GM18519 (cell line): ENCODE measurements around the gene CNTRL.
"Not testable (repeated sequence)": the region's sequence is repeated elsewhere in the genome, so short reads cannot be mapped to it uniquely, and the experiment has no call there.

Source experiments
- ATAC-seq: cut with Tn5 transposase; IDR thresholded peaks from one replicate; pipeline ENCODE4 v1.9.1; 2021; ENCODE audit warnings: mild to moderate bottlenecking, moderate library complexity; ENCODE audit not compliant: unreplicated experiment, low FRiP score

Gene CNTRL

DNA sequence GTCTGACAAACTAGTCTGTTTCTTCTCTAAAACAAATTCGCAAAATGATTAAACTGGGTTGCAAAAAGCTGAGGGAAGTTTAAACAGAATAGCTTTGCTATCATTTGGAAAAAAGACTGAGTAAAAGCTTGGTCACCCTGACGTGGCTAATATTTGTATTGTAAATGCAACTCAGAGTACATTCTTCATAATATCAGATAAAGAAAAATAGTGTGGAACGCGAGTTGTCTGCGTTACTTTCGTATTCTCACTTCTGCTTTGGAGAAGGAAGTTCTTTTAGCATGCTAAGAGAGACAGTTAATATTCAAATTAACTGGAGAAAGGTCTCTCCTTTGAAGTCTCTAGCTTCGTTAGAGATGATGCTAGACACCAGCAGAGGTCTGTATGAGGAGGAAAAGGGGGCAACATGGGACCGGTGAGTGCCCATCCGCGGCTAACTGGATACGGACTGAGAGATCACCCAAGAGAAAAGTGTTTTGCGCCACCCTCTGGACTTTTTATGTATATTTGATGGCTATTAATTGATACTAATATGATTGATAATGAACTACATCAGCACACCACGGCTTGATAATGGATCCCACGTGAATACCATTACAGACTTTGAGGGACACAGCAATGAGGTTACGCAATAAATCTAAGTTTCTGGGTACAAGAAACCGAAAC, 2.9 kb upstream of the CNTRL start:
- ATAC-seq: peak; percentile 36

DNA sequence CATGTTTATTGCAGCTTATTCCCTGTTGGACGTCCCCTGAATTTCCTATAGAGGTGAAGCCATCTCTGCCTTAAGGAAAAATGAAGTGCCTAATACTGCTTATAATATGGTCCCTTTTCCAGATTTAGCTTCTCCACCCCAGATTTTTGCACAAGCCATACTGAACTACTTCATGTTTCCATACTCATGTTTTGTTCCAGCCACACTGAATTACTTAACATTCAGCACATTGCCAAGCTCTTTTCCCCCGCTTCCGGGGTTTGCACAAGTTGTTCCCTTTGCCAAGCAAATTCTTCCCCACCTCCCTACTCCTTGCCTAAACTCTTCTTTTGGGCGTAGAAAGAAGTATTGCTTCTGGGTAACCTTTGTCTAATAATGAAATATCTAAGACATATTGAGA, 1.7 kb upstream of the CNTRL start:
- no peak for ATAC-seq

DNA sequence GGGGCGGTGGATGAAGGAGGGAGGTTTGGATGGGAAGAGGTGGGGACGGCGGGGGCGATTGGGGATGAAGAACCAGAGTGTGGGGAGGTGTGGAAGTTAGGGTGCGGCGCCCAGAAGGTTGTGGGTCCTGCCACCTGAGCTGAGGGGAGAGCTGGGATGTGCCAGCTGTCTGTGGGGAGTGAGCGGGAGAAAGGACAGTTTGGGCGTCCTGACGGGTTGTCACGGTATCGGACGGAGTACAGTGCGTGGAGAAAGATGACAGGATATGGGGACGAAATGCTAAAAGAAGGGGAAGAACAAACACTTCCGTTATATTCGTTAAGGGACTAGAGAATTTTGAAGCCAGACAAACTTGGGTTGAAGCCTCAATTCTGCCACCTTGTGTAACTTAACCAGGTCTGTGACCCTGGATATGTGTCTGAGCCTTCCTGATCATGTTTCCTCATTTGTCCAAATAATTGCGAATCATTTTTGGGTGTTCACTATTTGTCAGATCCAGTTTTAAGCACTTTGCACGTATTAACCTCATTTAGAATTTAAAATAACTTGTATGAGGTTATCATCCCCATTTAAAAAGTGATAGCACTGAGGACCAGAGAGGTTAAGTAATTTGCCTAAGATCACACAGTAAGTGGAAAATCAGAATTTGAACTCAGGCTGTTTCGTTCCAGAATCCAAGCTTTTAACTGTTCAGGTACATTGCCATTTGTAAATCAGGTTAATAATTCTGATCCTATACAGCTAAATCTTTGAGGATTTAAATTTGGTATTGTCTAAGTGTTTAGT, 689 bp downstream of the CNTRL start:
- no peak for ATAC-seq

DNA sequence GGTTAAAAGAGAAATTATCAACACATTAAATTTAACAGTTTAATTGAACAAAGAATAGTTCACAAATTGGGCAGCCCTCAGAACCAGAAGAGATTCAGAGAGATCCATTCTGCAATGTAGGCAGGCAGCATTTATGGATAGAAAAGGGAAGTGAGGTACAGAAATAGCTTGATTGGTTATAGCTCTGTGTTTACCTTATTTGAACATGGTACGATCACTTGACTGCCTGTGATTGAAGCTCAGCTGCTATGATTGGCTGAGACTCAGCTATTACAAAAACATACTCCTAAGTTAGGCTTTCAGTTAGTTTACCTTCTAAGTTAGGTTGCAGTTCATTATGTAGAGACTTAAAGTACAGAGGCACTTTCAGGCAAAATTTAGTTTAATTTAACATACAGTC, 7.3 kb downstream of the CNTRL start:
- no peak for ATAC-seq

DNA sequence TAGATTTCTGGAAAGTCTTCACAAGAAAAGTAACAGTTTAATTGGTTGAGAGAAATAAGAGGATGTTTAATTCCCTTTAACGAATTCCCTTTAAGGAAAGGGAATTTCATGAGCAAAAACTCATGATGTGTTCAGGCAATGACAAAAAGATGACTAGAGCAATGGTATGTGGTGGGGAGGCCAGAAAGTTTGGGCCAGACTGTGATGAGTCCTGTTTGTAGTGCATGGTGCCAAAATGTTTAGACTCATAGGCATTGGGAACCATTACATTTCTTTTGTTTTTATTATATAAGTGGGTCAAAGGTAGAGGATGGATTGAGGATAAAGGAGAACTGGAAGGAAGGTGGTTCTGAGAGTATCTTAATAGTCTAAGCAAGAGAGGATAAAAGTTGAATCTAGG, 10.9 kb downstream of the CNTRL start:
- ATAC-seq: no peak

DNA sequence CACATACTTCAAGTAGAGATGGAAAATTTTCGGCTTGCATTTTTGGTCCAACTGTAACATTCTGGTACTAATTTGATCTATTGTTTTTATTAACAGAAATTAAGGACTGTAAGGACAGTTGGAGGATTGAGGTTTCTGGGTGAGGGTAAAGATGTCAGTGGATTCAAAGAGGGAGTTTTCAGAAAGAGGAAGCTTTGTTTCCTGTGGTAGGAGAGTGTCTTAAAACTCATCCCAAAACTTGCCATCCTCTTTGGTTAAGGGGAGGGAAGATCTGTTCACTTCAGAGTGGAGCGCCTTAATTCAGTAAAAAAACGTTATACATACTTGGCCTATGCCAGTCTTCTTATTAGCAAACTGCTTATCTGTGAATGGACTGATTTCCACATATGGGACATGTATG, 13.8 kb downstream of the CNTRL start:
- ATAC-seq: no peak

DNA sequence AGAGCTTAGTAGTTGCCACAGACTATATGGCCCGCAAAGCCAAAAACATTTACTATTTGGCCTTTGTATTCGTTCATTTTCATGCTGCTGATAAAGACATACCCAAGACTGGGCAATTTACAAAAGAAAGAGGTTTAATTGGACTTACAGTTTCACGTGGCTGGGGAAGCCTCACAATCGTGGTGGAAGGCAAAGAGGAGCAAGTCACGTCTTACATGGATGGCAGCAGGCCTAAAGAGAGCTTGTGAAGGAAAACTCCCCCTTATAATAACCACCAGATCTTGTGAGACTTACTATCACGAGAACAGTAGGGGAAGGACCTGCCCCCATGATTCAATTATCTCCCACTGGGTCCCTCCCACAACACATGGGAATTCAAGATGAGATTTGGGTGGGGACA, 16.0 kb downstream of the CNTRL start:
- not testable (repeated sequence) for ATAC-seq

DNA sequence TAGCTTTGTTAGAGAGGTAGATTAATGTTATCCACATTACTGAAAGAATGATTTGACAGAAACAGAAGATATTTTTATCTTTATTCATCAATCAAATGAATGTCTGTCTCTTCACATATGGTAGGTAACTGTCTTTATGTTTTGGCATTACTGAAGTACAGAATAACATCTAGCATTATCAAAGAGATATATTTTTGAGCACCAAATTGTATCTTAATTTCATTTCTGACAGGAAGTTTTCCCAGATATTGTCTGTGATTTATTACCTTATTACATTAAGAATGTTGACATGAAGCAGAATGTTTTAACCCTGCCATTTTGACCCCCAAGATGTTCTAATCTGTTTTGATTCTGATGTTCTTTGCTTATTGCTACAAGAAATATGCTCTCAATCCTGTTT, 20.3 kb downstream of the CNTRL start:
- ATAC-seq: no peak

DNA sequence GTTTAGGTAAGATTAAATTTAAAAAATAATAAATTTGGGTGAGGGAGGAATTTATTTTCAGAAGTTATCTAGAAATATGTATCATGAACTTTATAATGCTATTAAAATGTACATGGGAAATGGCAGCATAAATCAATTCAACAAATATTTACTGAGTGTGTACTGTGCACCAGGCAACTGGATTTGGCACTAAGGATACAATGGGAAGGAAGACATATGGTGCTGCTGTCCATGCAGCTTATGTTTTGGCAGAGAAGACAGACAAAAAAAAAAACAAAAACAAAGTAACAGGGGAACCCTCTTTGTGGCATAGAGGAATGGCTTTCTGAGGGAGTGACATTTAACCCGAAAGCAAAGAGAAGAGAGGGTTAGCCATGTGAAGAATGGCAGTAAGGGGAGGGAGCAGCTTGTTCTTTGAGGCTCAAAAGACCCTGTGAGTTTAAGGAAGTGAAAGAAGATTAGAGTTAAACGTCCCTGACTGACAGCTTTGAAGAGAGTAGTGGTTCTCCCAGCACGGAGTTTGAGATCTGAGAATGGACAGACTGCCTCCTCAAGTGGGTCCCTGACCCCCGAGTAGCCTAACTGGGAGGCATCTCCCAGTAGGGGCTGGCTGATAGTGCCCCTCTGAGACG, 23.9 kb downstream of the CNTRL start:
- ATAC-seq: no peak

DNA sequence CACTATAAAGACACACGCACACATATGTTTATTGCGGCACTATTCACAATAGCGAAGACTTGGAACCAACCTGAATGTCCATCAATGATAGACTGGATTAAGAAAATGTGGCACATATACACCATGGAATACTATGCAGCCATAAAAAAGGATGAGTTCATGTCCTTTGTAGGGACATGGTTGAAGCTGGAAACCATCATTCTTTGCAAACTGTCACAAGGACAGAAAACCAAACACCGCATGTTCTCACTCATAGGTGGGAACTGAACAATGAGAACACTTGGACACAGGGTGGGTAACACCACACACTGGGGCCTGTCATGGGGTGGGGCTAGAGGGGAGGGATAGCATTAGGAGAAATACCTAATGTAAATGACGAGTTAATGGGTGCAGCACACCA, 29.3 kb downstream of the CNTRL start:
- not testable (repeated sequence) for ATAC-seq

DNA sequence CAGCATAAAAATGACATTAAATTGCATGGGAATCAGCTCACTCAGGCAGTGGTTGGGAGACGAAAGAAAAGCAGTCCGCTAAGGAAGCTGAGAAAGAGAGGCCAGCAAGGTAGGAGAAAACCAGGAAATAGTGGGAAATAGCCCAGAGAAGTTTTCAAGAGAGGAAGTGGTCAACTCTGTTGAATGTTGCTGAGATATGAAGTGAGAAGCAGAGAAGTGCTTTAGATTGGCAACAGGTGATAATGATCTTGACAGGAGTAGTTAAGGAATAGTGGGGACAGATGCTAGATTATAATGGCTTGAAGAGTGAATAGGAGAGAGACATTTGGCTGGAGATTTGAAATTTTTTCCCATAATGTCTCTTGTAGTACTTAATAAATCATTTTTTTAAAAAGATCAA, 30.8 kb downstream of the CNTRL start:
- ATAC-seq: no peak

DNA sequence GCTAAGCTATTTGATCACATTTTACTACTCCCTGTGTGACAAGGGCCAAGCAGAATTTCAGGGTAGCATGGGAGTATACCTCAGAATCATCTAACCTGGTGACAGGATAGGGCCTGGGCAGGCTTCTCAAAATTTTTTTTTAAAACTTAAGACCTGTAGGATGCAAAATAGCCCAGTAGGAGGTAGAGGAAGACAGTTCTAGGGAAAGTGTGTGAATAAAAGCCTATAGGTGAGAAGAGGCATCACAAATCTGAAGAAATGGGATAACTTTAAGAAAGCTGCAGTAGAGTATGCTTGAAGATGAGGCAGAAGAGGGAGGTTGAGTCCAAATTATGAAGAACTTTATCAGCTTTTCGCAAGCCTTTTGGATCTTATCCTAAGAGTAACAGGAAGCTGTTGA, 32.3 kb downstream of the CNTRL start:
- ATAC-seq: no peak

DNA sequence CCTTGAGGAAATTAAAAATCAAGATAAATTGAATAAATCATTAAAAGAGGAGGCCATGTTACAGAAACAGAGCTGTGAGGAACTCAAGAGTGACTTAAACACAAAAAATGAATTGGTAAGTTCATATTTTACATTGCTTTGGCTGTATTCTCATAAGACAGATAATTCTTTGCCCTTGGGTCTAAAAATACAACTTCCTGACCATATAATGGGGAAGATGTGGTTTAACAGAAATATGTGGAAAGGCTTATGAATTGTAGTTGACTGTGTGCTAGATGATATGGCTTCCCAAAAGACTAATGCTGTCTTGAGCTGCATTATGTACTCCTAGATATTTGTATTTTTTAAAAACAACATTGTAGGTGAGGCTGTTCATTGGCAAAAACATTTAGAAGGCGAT, 33.1 kb downstream of the CNTRL start:
- ATAC-seq: no peak

DNA sequence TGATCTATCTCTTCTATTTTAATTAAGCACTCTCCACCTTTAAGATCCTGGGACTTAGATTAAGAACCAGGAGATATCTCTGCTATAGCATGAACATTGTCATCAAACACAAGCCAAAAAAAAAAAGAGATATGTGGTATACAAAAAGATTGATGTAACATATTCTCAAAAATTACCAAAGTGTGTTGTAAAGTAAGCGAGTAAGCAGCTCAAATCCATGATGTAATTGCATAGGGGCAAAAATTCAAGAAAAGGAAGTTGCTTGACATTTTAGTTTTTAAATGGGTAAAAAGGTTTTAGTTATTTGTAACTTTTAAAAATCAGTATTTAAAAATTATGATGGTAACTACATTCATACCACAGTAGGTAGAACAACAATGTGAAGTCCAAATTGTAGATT, 40.7 kb downstream of the CNTRL start:
- no peak for ATAC-seq

DNA sequence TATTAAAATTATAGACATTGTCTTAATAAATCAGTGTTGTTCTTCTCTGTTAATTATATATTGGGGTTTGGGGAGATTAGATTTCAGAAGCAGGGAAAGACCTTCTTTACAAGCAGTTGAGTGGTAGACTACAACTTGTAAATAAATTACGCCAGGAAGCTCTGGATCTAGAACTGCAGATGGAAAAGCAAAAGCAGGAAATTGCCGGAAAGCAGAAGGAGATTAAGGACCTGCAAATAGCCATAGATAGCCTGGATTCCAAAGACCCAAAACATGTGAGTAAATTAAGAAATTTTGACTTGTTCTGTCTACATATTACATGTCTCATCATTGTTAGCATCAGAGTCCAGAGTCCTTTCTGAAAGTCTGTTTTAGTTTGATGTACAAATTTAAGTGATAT, 43.5 kb downstream of the CNTRL start:
- no peak for ATAC-seq

DNA sequence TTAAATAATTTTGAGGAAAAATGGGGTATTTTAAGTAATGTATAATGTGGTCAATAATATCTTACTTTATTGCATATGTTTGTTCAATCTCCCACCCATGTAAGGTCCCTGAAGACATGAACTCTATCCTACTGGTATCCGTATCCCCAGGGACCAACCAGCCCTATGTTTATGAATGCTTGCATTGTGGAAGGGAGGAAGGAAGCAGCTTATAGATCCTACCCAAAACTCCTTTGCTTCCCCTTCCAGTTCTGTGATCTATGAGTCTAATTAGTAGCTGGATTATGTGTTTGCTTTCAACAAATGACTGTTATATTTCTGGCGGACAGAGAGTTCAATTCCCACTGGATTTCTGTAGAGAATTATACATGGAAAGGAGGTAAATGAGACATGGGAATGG, 45.6 kb downstream of the CNTRL start:
- no peak for ATAC-seq

DNA sequence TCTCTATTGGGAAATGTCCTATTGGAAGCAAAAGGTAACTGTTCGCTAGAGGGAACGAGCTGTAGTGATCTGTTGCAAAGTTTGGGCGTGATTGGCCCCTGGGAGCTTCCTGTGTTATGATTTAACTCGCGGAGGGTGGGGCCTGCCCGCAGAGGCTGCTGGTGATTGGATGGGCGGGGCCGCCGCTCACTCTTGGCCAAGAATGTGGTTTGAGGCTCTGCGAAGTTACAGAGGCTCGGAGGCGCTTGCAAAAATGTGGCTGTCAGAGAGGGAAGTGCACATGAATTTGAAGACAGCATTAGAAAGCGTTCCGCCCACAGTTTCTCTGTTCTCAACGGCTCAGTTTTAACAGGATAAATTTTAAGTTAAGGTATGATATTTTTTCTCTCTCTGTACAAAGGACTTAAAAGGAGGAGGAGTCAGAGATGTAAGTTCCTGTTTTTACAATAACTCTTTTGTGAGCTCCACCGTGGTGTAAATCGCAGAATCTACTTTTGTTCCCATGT, 46.9 kb downstream of the CNTRL start:
- peak; percentile 93 for ATAC-seq

DNA sequence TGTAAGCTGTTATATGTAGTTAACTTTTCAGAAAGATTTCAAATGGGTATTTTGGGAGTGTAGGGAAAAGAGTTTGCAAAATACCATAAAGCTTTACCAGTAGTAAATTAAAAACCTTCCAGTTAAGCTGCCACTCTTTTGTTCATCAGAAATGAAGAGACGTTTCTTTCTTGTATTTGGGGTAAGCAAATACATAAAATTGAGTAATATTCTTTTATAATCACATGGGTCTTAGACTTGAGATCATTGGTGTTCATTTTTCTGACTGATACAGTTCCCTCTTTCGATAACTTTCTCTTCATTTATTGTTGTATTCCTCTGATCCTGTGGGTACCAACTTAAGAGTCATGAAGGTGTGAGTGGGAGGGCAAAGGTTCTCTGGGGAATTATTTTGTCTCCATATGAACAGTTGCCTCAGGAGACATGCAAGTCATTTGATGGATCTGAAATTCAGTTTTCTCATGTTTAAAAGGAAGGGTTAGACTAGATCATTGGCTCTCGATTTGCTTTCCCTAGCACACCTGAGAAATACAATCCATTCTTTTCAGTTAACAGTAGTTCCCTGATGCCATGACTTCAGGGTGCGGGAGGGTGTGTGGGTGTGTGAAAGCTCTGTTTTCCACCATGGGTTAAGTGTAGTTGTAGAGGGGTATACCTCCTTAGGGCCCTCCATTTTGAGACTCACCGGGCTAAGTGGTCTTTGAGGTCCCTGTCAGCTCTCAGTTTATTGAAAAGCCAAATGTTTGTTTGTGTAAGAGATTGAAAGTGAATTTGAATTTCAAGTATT, 47.7 kb downstream of the CNTRL start:
- ATAC-seq: no peak

DNA sequence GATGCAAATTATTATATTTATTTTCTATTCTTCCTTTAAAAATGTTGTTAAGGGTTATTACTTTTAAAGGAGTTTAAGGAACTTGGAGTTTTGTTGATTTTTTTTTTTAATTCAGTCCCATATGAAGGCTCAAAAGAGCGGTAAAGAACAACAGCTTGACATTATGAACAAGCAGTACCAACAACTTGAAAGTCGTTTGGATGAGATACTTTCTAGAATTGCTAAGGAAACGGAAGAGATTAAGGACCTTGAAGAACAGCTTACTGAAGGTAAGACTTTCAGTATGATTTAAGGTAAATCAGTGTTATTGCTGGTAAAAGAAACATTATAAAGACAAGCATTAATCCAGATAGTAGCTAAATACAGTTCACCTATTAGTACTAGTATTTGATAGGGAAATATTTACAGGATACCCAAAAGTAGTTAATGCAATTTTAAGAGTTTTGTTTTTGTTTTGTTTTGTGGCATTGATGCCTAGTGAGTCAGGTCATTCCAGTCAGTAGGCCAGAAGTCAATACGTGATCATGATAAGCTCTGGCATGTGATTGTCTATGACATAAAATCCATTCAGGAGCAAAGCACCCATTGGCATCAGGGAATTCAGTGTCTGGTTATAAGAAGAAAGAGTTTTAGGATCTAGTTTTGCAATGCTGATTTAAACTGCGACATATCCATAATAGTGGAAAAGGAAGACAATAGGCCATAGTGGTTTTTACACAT, 49.2 kb downstream of the CNTRL start:
- ATAC-seq: no peak

DNA sequence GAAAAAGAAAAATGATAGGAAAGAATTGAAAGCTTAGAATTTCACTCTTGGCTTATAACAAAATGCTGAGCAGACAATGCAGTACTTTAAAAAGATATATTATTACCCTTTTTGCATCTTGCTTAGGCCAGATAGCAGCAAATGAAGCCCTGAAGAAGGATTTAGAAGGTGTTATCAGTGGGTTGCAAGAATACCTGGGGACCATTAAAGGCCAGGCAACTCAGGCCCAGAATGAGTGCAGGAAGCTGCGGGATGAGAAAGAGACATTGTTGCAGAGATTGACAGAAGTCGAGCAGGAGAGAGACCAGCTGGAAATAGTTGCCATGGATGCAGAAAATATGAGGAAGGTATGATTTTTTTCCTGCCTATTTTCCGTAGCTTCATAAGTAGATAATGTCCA, 50.8 kb downstream of the CNTRL start:
- ATAC-seq: no peak
